GM23338 (cell line): ENCODE measurements around the gene ADGB. TPM values are rescaled to one million over a fixed set of nuclear protein-coding genes. Genes with fewer than 3 reads are reported as not detected.

ENCODE experiments used
- ATAC-seq: fragments of 200-7000 bp; cut with Tn5 transposase; 3 replicates; pipeline ENCODE4 v1.9.1; 2020
- DNase-seq: peaks from one replicate; pipeline ENCODE4 v3.0.0-alpha.2; 2015; ENCODE audit warnings: low spot score
- H2AFZ ChIP-seq: fragments of 200-600 bp; sonication (generic); 2 replicates; pipeline ENCODE4 v1.8.0; 2016; ENCODE audit warnings: antibody characterized with exemption, mild to moderate bottlenecking, moderate library complexity
- H3F3A ChIP-seq: fragments of 200-600 bp; sonication (generic); replicated peaks from 2 replicates; pipeline ENCODE4 v1.8.0; 2017; ENCODE audit warnings: antibody characterized with exemption, mixed run types, low read depth
- H3K27ac ChIP-seq: fragments of 200-600 bp; sonication (generic); 2 replicates; pipeline ENCODE4 v1.6.1; 2016; ENCODE audit warnings: low read depth
- H3K27me3 ChIP-seq: fragments of 200-600 bp; sonication (generic); 2 replicates; pipeline ENCODE4 v1.8.0; 2016; ENCODE audit warnings: mild to moderate bottlenecking, mixed run types, moderate library complexity; ENCODE audit not compliant: insufficient read depth
- H3K36me3 ChIP-seq: fragments of 200-600 bp; sonication (generic); 2 replicates; pipeline ENCODE4 v1.8.0; 2016; ENCODE audit warnings: mild to moderate bottlenecking; ENCODE audit not compliant: insufficient read depth
- H3K4me1 ChIP-seq: fragments of 200-600 bp; sonication (generic); 2 replicates; pipeline ENCODE4 v1.8.0; 2016; ENCODE audit warnings: mild to moderate bottlenecking, moderate library complexity; ENCODE audit not compliant: insufficient read depth
- H3K4me2 ChIP-seq: fragments of 200-600 bp; sonication (generic); 2 replicates; pipeline ENCODE4 v1.7.1; 2017; ENCODE audit warnings: mixed run types
- H3K4me3 ChIP-seq: fragments of 200-600 bp; sonication (generic); 2 replicates; pipeline ENCODE4 v1.6.1; 2016; ENCODE audit warnings: mixed run types
- H3K79me2 ChIP-seq: fragments of 200-600 bp; sonication (generic); replicated peaks from 2 replicates; pipeline ENCODE4 v1.8.0; 2017; ENCODE audit warnings: mild to moderate bottlenecking; ENCODE audit not compliant: insufficient read depth
- H3K9me2 ChIP-seq: fragments of 200-600 bp; sonication (generic); 2 replicates; pipeline ENCODE4 v1.8.0; 2017; ENCODE audit not compliant: insufficient read depth
- H4K20me1 ChIP-seq: fragments of 200-600 bp; sonication (generic); replicated peaks from 2 replicates; pipeline ENCODE4 v1.8.0; 2017; ENCODE audit warnings: mild to moderate bottlenecking; ENCODE audit not compliant: insufficient read depth
- H3K27ac Mint-ChIP-seq: 2 replicates; pipeline ENCODE4 v1.8.0; 2020; ENCODE audit warnings: inconsistent platforms, mild to moderate bottlenecking, moderate library complexity, mixed read lengths
- H3K27me3 Mint-ChIP-seq: 3 replicates; pipeline ENCODE4 v1.8.0; 2022; ENCODE audit warnings: low read depth, mild to moderate bottlenecking, moderate library complexity, mixed read lengths, inconsistent platforms; ENCODE audit not compliant: insufficient read depth, poor library complexity
- H3K36me3 Mint-ChIP-seq: 3 replicates; pipeline ENCODE4 v1.8.0; 2021; ENCODE audit warnings: low read depth, mild to moderate bottlenecking, inconsistent platforms, moderate library complexity, mixed read lengths
- H3K4me1 Mint-ChIP-seq: 3 replicates; pipeline ENCODE4 v1.8.0; 2020; ENCODE audit warnings: mild to moderate bottlenecking, inconsistent platforms, mixed read lengths
- H3K4me3 Mint-ChIP-seq: 3 replicates; pipeline ENCODE4 v1.8.0; 2021; ENCODE audit warnings: moderate library complexity, mild to moderate bottlenecking, inconsistent platforms, mixed read lengths
- H3K9me3 Mint-ChIP-seq: 3 replicates; pipeline ENCODE4 v1.8.0; 2020; ENCODE audit warnings: moderate library complexity, mild to moderate bottlenecking, inconsistent platforms, mixed read lengths
- CREB1 ChIP-seq: fragments of 250-450 bp; sonication (Bioruptor Pico); IDR thresholded peaks from 2 replicates; pipeline ENCODE4 v1.5.0; 2020; ENCODE audit warnings: low read depth, mild to moderate bottlenecking, moderate library complexity
- CTCF ChIP-seq, 2 experiments: fragments of 200-600 bp in 1 of 2; sonication (generic) in 1 of 2; conservative IDR thresholded peaks; 2 replicates each; pipeline versions ENCODE4 v1.5.1 to v1.6.1; 2016 to 2017; ENCODE audit warnings: antibody characterized with exemption in 2 of 2, low read depth in 2 of 2, mild to moderate bottlenecking in 2 of 2, moderate library complexity in 1 of 2
- ETS1 ChIP-seq: IDR thresholded peaks from 2 replicates; pipeline ENCODE4 v1.6.1; 2016; ENCODE audit warnings: antibody characterized with exemption
- EZH2 ChIP-seq: fragments of 200-600 bp; sonication (generic); IDR thresholded peaks from one replicate; pipeline ENCODE4 v1.8.0; 2017; ENCODE audit warnings: antibody characterized with exemption, mild to moderate bottlenecking, low read depth; ENCODE audit not compliant: unreplicated experiment
- EZH2phosphoT487 ChIP-seq: fragments of 200-600 bp; sonication (generic); IDR thresholded peaks from one replicate; pipeline ENCODE4 v1.8.1; 2018; ENCODE audit warnings: antibody characterized with exemption; ENCODE audit not compliant: unreplicated experiment
- JUNB ChIP-seq: IDR thresholded peaks from one replicate; pipeline ENCODE4 v1.6.1; 2016; ENCODE audit warnings: antibody characterized with exemption; ENCODE audit not compliant: unreplicated experiment
- NANOG ChIP-seq: IDR thresholded peaks from 2 replicates; pipeline ENCODE4 v1.6.1; 2016; ENCODE audit warnings: antibody characterized with exemption, borderline replicate concordance
- POLR2AphosphoS5 ChIP-seq: IDR thresholded peaks from 2 replicates; pipeline ENCODE4 v1.6.1; 2016; ENCODE audit warnings: antibody characterized with exemption, low read depth
- REST ChIP-seq: IDR thresholded peaks from one replicate; pipeline ENCODE4 v1.6.1; 2018; ENCODE audit warnings: antibody characterized with exemption; ENCODE audit not compliant: unreplicated experiment
- ZNF114 ChIP-seq: fragments of 250-450 bp; sonication (Bioruptor Pico); IDR thresholded peaks from 2 replicates; pipeline ENCODE4 v1.5.0; 2020; ENCODE audit warnings: mild to moderate bottlenecking, moderate library complexity
- ZNF331 ChIP-seq: fragments of 250-450 bp; sonication (Bioruptor Pico); IDR thresholded peaks from 2 replicates; pipeline ENCODE4 v1.5.0; 2020; ENCODE audit warnings: low read depth, mild to moderate bottlenecking, moderate library complexity
- polyA plus RNA-seq: library from polyadenylated mRNA; unstranded; fragments of >200 nt; fragmentation: Nextera tagmentation; extraction: Ambion mirVana; gene quantifications from 2 replicates; pipeline ENCODE4 v1.2.1, GENCODE V29; 2016
- total RNA-seq: library from RNA; depleted of rRNA; stranded (reverse); fragments of >200 nt; shearing (Covaris generic); gene quantifications from 2 replicates; pipeline ENCODE4 v1.2.3, GENCODE V29; 2014

The ADGB gene
- total and polyA plus RNA-seq, 2 experiments from 2014 or later: not detected

DNA sequence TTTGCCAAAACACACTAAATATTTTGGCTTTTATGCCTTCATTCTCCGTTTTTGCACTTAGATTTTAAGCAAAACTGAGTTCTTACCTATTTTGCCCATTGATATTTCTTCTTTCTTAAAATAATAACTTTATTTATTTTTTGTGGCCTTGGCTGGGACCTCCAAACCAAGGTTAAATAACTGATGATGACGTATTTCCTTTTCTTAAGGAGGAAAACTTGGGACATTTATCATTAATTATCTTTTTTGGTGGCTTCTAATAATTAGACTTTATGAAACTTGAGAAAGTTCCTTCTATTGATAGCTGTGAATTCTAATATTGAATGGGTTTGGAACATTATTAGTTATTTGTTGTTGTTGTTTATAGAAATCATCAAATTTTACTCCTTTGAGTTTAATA is 154.5 kb downstream of the ADGB start:
- no peaks in the 10 kb centered on the region for H3K27me3 ChIP-seq
- no peak overlapping the region for H3K4me2 ChIP-seq
- Mint-ChIP-seq H3K9me3 (no peaks in the 10 kb centered on the region), H3K27me3 (peaks cover 2% of the 10 kb centered on the region), H3K36me3 (no peaks in the 10 kb centered on the region), H3K4me3 (no peak overlapping the region), H3K27ac (no peak overlapping the region), H3K4me1 (no peaks in the 10 kb centered on the region)
- no peak overlapping the region for H2AFZ ChIP-seq
- H3K79me2 ChIP-seq: no peaks in the 10 kb centered on the region
- H3K4me1 ChIP-seq: no peaks in the 10 kb centered on the region
- DNase-seq: no peak
- H4K20me1 ChIP-seq: no peaks in the 10 kb centered on the region
- H3F3A ChIP-seq: no peaks in the 10 kb centered on the region
- H3K9me2 ChIP-seq: no peaks in the 10 kb centered on the region; the same call in 1 of the 2 replicates
- TF ChIP-seq ETS1 (no peak), EZH2 (no peak), ZNF331 (no peak), POLR2AphosphoS5 (no peak), NANOG (no peak), ZNF114 (CRISPR knock-in tag) (no peak), CREB1 (no peak), CTCF (conservative IDR thresholded peaks at IDR 0.05; ENCODE audit: low read depth in 2 of 2) (no peak), REST (no peak)
- H3K36me3 ChIP-seq: no peaks in the 10 kb centered on the region
- ATAC-seq: no peak
- no peak overlapping the region for H3K4me3 ChIP-seq
- no peak overlapping the region for H3K27ac ChIP-seq

DNA sequence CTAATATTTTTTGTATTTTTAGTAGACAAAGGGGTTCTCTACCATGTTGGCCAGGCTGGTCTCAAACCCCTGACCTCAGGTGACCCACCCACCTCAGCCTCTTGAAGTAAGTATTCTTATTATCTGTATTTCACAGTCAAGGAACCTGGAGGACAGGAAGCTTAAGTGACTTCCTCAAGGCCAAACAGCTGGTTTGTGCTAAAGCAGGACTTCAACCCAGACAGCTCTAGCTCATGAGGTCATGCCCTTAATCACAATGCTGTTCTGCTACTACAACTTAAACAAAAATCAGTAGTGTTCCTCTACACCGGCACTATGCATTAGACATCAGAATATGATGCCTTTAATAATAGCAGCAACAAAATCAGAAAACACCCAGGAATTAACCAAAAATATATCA is 168.9 kb downstream of the ADGB start:
- H3K4me3 ChIP-seq: no peak overlapping the region
- no peaks in the 10 kb centered on the region for H3K27me3 ChIP-seq
- ATAC-seq (no peak), DNase-seq (no peak)
- no peaks in the 10 kb centered on the region for H3K9me2 ChIP-seq
- H3F3A ChIP-seq: no peaks in the 10 kb centered on the region
- Mint-ChIP-seq H3K27me3 (no peaks in the 10 kb centered on the region), H3K27ac (no peak overlapping the region), H3K9me3 (no peaks in the 10 kb centered on the region), H3K36me3 (no peaks in the 10 kb centered on the region), H3K4me1 (no peaks in the 10 kb centered on the region), H3K4me3 (no peak overlapping the region)
- no peak overlapping the region for H3K27ac ChIP-seq
- H2AFZ ChIP-seq: no peak overlapping the region
- no peaks in the 10 kb centered on the region for H3K36me3 ChIP-seq
- no peak overlapping the region for H3K4me2 ChIP-seq
- no peaks in the 10 kb centered on the region for H3K4me1 ChIP-seq
- no peaks in the 10 kb centered on the region for H3K79me2 ChIP-seq
- no peaks in the 10 kb centered on the region for H4K20me1 ChIP-seq
- TF ChIP-seq JUNB (no peak), ETS1 (no peak), POLR2AphosphoS5 (no peak), ZNF331 (no peak), EZH2 (no peak), EZH2phosphoT487 (no peak), REST (no peak)
